ENCODE data around the gene MT3.

- TF ChIP-seq CTCF (IDR thresholded peaks at IDR 0.05) (no peak), POLR2A (IDR thresholded peaks at IDR 0.05) (no peak)
These were observed at the start of gene MT3 for GRCh38 chr16:56589141-56590039.

Data from lower leg skin (tissue), 3 donors.